Measurements from ENCODE around the gene MINAR2.

The MINAR2 gene

GRCh38 chr5:129747572-129748407, at the start of gene MINAR2:
Gene MINAR2, plus strand, starts transcription at chr5:129748094. Its CDS starts 97 bp downstream, at chr5:129748191.
- DNase-seq (ENCODE audit: low read depth in 2 of 2), result no peak

DNA sequence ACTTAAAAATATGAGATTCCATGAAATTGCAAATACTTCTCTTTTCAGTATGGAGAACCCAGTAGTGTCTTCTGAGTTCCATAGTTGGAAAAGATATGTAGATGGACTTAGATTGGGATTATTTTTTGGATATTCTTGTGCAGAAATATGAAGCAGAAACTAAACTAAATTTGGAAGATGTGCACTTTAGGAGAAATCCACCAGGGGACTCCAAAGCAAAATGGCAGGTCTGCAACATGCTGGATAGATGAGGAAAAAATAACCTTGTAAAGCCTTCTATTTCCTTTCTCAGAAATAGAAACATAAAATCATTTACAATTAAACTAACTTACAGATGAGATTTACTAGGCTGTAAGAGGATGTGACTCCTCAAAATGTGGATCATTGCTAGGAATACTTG, 49.2 kb upstream of the MINAR2 start:
- no peak for DNase-seq (ENCODE audit: low read depth in 2 of 2)

DNA sequence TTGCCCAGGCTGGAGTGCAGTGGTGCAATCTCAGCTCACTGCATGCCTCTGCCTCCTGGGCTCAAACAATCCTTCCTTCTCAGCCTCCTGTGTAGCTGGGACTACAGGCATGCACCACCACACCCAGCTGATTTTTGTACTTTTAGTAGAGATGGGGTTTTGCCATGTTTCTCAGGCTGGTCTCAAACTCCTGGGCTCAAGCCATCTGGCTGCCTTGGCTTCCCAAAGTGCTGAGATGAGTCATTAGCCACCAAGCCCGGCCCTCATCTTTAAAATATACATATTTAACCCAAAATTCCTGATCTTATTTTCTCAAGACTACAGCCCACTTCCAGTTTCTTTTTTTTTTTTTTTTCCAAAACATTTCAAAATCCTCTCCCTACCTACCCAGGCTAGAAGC, 31.7 kb upstream of the MINAR2 start:
- DNase-seq (ENCODE audit: low read depth in 2 of 2), result no peak

DNA sequence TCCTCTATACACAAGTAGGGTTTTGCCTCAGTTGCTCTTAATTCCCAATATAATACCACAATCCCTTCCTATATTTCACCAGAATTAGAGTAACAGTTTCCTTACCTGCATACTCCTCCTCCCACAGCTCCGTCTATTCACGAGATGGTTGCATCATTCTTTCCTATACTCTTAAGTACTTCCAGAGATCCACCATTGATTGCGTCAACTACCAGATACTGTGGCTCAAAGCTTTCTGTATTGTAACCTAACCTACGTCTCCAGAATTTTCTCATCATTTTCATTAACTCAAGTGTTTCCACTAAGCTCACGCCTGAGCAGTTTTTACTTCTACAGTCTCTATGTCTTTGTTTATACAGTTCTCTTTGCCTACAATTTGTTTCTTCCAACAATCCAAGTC, 31.2 kb upstream of the MINAR2 start:
- DNase-seq (ENCODE audit: low read depth in 2 of 2), result no peak

GRCh38 chr5:129717751-129718310, 30.1 kb upstream of the MINAR2 start:
- no peak for DNase-seq (ENCODE audit: low read depth in 2 of 2)

GRCh38 chr5:129718471-129719090, 29.3 kb upstream of the MINAR2 start:
- no peak for DNase-seq (ENCODE audit: low read depth in 2 of 2)

- DNase-seq (ENCODE audit: low read depth in 2 of 2), result no peak
These were observed 23.7 kb upstream of the MINAR2 start for GRCh38 chr5:129724222-129724621.

GRCh38 chr5:129724647-129725046, 23.2 kb upstream of the MINAR2 start:
- no peak for DNase-seq (ENCODE audit: low read depth in 2 of 2)

- no peak for DNase-seq (ENCODE audit: low read depth in 2 of 2)
These were observed 8.1 kb upstream of the MINAR2 start for GRCh38 chr5:129739773-129740172.

DNA sequence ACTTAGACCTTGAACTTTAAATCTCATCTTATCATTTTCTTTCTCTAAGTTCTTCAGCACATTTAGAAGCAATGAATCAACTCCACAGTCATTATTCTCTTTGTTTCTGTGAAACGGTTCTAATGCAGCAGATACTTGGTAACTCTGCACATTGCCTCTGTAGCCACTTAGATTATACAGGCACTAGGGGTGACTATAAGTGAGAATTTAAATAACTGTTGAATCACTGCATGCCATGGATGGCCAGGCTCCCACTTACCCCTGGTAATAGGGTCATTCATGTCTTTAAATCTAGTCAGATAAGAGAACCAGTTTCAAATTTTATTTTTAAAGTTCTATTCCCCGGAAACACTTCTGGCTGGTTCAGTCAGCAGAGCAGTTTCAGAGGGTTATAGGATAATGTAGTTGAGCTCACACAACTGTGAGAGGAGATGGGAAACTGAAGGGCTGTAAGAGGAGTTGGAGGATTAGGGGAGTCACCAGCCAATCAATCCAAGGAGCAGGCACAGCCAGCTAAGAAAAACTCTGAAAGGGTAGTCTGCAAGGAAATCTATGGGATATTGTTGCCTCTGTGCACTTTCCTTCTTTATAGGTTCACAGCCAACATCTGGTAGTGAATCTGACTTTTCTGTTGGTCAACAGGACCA, 4.2 kb upstream of the MINAR2 start:
- no peak for DNase-seq (ENCODE audit: low read depth in 2 of 2)

- no peak for DNase-seq (ENCODE audit: low read depth in 2 of 2)
These were observed 1.9 kb upstream of the MINAR2 start for GRCh38 chr5:129745997-129746396.

DNA sequence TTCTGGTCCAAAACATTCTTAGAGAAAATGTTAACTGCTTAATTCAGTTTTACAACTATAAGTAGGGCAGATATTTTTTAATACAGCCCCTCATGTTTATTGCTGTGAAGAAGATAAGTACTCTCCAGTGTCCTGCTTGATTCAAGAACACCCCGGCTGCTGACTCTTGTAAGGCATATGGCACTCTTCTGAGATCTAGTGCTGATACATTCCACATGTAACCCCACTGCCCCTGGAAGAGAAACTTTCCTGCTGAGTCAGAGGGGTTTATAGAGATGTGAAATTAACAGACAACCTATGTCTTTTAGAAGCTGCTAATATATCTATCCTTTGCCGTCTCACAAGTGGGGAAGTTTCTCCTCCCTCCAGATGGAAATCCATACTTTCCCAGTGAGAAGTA, 1.0 kb upstream of the MINAR2 start:
- DNase-seq (ENCODE audit: low read depth in 2 of 2), result no peak

DNA sequence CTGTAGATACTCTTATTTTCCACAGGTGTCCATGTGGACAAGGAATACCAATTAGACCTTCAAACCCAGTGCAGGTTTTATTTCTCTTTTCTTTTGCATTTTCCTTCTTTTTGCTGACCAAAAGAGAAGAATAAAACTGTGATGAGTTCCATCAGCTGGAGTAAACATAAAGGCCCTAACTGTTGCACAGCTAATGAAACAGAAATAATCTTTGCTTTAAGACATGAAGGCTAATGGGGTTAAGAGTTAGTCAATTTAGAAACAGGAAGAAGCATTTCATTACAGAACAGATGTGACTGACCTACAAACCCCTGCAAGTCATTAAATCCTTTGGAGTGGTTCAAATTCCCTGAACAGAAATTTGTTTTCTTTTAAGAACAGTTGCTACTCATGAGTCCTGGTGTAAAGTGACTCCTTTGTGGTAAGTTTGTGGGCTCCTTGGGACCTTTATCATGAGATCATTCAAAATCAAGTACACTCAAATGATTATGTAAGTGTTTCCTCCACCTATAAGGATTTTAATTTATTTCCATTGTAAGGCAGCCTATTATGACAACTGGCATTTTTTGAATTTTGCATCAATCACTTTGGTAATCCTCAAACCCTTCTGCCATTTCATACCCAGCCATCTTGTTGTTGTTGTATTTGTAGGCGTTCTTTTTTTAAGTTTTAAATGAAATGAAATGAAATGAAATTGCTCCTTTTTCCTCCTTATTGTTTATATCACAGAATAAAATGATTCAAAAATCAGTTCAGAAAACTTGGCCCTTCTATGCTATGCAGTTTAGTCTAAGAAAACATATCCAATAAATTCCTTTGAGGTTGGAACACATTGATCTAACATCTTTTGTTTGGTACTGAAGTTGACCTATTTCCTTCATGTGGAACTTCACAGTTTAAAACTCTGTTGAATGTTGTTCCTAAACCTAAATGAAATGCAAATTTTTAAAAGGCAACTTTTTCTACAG, 1.3 kb downstream of the MINAR2 start:
- DNase-seq (ENCODE audit: low read depth in 2 of 2), result no peak

GRCh38 chr5:129760636-129761325, 12.9 kb downstream of the MINAR2 start:
- DNase-seq (ENCODE audit: low read depth in 2 of 2), result no peak

- DNase-seq (ENCODE audit: low read depth in 2 of 2), result no peak
These were observed 15.8 kb downstream of the MINAR2 start for GRCh38 chr5:129763651-129764050.

DNA sequence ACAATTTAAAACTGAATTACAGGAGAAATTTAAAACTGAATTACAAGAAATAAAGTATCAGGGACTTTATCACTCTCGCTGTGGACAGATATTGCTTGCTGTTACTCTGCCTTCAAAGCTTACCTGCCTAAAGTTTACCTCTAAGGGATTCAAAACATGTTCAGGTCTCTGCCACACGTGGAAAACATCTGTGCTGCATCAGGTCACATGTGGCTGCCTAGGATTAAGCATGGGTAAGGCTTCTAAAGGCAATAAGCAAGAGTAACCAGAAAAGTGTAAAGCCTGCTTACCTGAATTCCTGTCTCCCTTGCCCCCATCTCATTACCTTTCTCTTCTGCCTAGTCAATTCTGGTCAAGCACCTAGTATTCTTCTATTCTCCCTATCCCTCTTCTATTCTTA, 18.9 kb downstream of the MINAR2 start:
- no peak for DNase-seq (ENCODE audit: low read depth in 2 of 2)

DNA sequence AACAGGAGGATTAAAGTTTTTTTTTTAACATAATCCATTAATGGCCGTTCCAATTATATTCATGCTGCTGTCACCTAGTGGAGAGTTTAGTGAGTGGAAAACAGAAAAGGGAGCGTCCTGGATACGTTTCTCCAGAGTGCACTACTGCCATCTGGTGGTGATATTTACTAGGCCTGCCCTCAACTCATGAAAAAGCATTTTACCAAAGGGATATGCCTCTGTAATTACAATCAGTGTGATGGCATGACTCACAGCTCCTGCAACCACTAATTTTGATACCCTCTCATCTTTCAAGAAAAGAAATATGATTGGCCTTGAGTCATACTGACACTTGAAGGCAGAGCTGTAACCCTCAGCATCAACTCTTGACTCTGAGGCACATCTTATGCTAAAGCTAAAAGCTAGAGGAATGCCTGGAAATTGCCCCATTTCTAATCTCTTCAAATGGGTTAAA, 20.1 kb downstream of the MINAR2 start:
- peak in 1 of 2 donors; percentile 16 for DNase-seq (ENCODE audit: low read depth in 2 of 2)

GRCh38 chr5:129768735-129769134, 20.8 kb downstream of the MINAR2 start:
- no peak for DNase-seq (ENCODE audit: low read depth in 2 of 2)

DNA sequence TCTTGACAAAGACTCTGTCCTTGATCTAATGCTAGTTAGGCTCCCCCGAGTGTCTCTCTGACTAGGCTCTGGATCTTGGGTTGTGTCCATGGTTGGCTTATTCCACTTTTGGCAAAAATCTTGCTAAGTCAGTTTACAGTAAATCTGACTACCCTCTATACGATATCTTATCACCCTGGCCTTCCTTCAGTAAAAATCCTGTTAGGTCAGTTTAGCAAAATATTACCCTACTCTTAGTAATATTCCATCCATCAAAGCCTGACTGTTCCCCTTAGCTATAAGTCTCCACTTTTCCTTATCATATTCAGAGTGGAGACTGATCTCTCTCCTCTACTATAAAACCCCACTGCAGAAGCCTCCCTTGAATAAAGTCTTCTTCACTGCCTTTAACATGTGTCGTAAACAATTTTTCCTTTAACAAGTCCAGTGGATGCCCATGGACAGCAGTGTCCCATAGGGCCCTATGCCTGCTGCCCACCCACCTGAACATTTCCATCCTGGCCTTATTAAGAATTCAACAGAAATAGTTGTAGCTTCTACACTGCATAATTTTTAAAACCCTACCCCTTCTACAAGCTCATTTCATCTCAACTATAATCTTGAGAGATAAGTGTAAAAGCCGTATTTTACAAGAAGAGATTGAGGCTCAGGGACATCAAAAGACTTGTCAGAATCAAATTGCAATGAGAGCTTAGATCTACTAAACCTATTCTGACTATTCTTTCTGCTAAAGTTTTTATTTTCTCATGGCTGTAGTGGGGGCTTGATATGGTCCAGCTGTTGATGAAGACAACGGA, 22.3 kb downstream of the MINAR2 start:
- DNase-seq (ENCODE audit: low read depth in 2 of 2), result no peak
